Heart left ventricle (tissue), 16 donors: Measurements from ENCODE around the gene MNX1. TPM values are rescaled to one million over a fixed set of nuclear protein-coding genes. Genes with fewer than 3 reads are reported as not detected.

ENCODE experiments used
- ATAC-seq, 4 donors: fragments of 200-7000 bp; cut with Tn5 transposase; one replicate each; pipeline ENCODE4 v1.9.1; 2020 to 2022; ENCODE audit warnings: moderate library complexity in 4 of 4, mild to moderate bottlenecking in 3 of 4, moderate number of reproducible peaks in 1 of 4
- DNase-seq, 5 donors: peaks; one replicate each; pipeline ENCODE4 v3.0.0-alpha.2; 2020
- H3K27ac ChIP-seq, 12 donors: fragments of 200-600 bp; sonication (generic) in 4 of 12; one replicate each; pipeline versions ENCODE4 v1.5.0 to v1.8.0; 2016 to 2022; ENCODE audit warnings: mild to moderate bottlenecking in 2 of 12
- H3K27me3 ChIP-seq, 9 donors: fragments of 200-600 bp; sonication (generic) in 2 of 9; one replicate each; pipeline versions ENCODE4 v1.5.1 to v1.8.0; 2016 to 2022; ENCODE audit warnings: mild to moderate bottlenecking in 3 of 9
- H3K36me3 ChIP-seq, 9 donors: fragments of 200-600 bp; sonication (generic) in 2 of 9; one replicate each; pipeline versions ENCODE4 v1.5.0 to v1.8.0; 2018 to 2022; ENCODE audit warnings: mild to moderate bottlenecking in 2 of 9
- H3K4me1 ChIP-seq, 12 donors: fragments of 200-600 bp; sonication (generic) in 4 of 12; one replicate each; pipeline versions ENCODE4 v1.5.0 to v1.8.0; 2016 to 2022; ENCODE audit warnings: mild to moderate bottlenecking in 3 of 12
- H3K4me3 ChIP-seq, 12 donors: fragments of 200-600 bp; sonication (generic) in 4 of 12; one replicate each; pipeline versions ENCODE4 v1.5.0 to v1.8.0; 2017 to 2022; ENCODE audit warnings: mild to moderate bottlenecking in 9 of 12, moderate library complexity in 4 of 12
- H3K9me3 ChIP-seq, 12 donors: fragments of 200-600 bp; sonication (generic) in 4 of 12; one replicate each; pipeline versions ENCODE4 v1.5.0 to v1.8.0; 2016 to 2022; ENCODE audit warnings: mild to moderate bottlenecking in 1 of 12
- POLR2A ChIP-seq, 2 donors: fragments of 450-650 bp; IDR thresholded peaks; one replicate each; pipeline ENCODE4 v1.6.1; 2017; ENCODE audit warnings: antibody characterized with exemption in 2 of 2, mild to moderate bottlenecking in 2 of 2, moderate library complexity in 2 of 2
- WGBS, 4 donors: extraction: QIAGEN DNeasy Blood & Tissue Kit in 2 of 4; methylation state at CpG; one replicate each; pipeline versions ENCODE4 v1.1.5 to v1.1.7; 2013 to 2018; 5-methylcytosine and 5-hydroxymethylcytosine counted together
- intact Hi-C, 10 donors: fragments of 100-400 bp; cut with DNase I; formaldehyde crosslinking; loops; one replicate each; pipeline versions ENCODE4 v1.11.1 to v1.14.2; 2022
- polyA plus RNA-seq, 2 donors: library from polyadenylated mRNA; stranded (reverse); fragments of 200-250 nt; gene quantifications; one replicate each; pipeline ENCODE4 v1.2.3, GENCODE V29; 2013
- total RNA-seq, 9 donors: library from RNA; depleted of rRNA in 2 of 9; stranded (reverse); fragments of >200 nt in 2 of 9; fragmentation: NEBNext Ultra II Directional in 3 of 9; extraction: Animal tissue kit (Norgen Biotek cat#: 25700) in 3 of 9; gene quantifications; one replicate each; pipeline versions ENCODE4 v1.1.0 to v1.2.4, GENCODE V29; 2016 to 2023
- TF ChIP-seq, protein P1 (sequence below), 12 donors: fragments of 200-600 bp; sonication (generic) in 4 of 12; IDR thresholded peaks; one replicate each; pipeline versions ENCODE4 v1.5.0 to v1.8.0; 2018 to 2022; ENCODE audit warnings: antibody characterized with exemption in 12 of 12, mild to moderate bottlenecking in 5 of 12
- donor health status: ischemic (EF 13 %, LVEDD 7.1; RV severe dilation, severe dysfunction).
- donor health status: healthy with polysubstance abuse.
- donor health status: DM: no; HTN: yes; CAD: no.
- donor health status: DM: no; HTN: no; CAD: no.
- donor health status: ischemic (EF 25% LVEDD 6.9; RV normal size, moderate dysfunction).
- donor health status: ischemic (EF 25% LVEDD 5.7; RV mildly dilated, moderate dysfunction).
- donor health status: healthy.
- donor health status: DM: yes; HTN: yes; CAD: no.
- donor health status: ischemic (EF 35%, LVEDD 5.7; RV mildly dilated, moderate dysfunction).
- donor health status: nonischemic (EF 11% LVEDD 7.7; RV severe dilation, severe dysfunction).
- donor health status: DM: yes; HTN: yes; CAD: no.
- donor health status: PGD.
- donor health status: ischemic (EF 29% LVEDD 5.4; RV normal size, mild dysfunction).
- donor health status: nonischemic (EF 23%, LVEDD 6.1; RV moderate dilation, normal function).

Gene MNX1
- total and polyA plus RNA-seq, 11 donors = not detected

DNA sequence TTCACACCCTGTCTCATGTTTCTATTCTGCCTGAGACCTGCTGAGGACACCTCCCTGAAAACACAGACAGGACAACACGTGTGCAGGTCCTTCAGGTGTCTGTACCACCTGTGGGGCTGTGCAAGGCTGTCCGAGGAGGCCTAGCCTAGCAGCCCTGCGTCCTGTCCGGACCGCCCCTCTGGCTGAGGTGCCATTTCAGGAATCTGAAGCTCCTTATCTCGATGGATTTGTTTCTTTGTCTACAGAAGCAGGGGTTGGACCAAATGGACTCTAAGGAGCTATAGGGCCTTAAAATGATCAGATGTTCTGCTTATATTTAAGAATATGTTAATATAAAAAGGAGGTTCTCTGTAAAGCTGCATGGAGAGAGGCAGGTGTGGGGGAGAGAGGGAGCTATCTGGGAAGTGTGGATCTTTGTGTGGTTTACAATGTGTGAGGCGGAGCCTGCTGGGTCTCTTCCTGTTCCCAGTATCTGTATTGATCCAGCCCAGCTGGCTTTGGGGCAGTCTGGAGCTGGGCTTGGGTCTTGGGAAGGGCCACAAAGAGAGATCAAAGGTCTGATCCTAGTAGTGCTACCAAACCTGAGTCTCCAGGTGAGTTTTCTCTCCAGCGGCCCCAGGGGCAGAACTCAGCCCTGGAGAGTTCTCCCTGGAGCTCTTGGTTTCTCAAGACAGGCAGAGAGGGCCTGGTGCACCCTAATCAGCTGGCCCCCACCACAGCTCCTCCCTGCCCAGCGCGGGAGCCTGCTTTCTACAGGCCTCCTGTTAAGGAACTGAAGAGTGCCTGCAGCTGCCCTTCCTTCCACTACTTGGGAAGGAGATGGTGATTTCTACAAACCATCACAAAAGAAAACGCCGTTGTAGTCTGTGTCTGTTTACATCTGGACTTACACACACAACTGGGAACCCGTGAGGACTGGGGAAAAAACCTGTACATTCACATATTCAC, 3.4 kb upstream of the MNX1 start:
- intact Hi-C loops = no loop called here
- no peak for DNase-seq
- Histone ChIP-seq H3K4me1 (peaks cover 0 to 35% (median 6%) of the 10 kb centered on the region in 12 donors), H3K27me3 (peaks cover 50 to 97% (median 91%) of the 10 kb centered on the region in 9 donors), H3K9me3 (no peaks in the 10 kb centered on the region), H3K36me3 (no peaks in the 10 kb centered on the region), H3K4me3 (no peak overlapping the region), H3K27ac (no peak overlapping the region)
- ATAC-seq = no peak
- WGBS, 4 donors = 15 to 27% (median 17%) methylated on average over 13 of the region's 13 CpGs
- TF ChIP-seq POLR2A (IDR thresholded peaks at IDR 0.05) = no peak
- TF ChIP-seq, protein P1, sequence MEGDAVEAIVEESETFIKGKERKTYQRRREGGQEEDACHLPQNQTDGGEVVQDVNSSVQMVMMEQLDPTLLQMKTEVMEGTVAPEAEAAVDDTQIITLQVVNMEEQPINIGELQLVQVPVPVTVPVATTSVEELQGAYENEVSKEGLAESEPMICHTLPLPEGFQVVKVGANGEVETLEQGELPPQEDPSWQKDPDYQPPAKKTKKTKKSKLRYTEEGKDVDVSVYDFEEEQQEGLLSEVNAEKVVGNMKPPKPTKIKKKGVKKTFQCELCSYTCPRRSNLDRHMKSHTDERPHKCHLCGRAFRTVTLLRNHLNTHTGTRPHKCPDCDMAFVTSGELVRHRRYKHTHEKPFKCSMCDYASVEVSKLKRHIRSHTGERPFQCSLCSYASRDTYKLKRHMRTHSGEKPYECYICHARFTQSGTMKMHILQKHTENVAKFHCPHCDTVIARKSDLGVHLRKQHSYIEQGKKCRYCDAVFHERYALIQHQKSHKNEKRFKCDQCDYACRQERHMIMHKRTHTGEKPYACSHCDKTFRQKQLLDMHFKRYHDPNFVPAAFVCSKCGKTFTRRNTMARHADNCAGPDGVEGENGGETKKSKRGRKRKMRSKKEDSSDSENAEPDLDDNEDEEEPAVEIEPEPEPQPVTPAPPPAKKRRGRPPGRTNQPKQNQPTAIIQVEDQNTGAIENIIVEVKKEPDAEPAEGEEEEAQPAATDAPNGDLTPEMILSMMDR (IDR thresholded peaks at IDR 0.05) = no peak

DNA sequence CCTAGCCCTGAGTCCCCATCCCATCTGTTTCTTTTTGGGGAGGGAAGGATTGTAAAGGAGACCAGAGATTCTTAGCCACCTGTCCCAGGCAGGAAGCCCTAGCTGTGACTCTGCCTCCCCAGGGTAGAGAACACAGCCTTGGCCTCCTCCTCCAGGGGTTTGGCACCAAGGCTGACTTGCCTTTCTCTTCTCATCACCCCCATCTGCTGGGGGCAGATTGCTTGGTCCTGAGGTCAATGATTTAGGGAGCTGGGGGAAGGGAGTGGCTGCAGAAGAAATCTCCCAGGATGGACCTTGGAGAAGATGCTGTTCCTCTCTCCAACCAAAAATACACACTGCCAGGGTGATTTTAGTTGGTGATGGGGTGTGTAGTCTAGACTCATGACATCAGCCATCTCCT, 2.6 kb upstream of the MNX1 start:
- ATAC-seq (no peak), DNase-seq (no peak)
- intact Hi-C loops = no loop called here
- H3K4me3 ChIP-seq = no peak overlapping the region
- peaks cover 0 to 28% (median 6%) of the 10 kb centered on the region in 12 donors for H3K4me1 ChIP-seq
- no peak overlapping the region for H3K27ac ChIP-seq
- peaks cover 49 to 97% (median 91%) of the 10 kb centered on the region in 9 donors for H3K27me3 ChIP-seq
- TF ChIP-seq, protein P1 (IDR thresholded peaks at IDR 0.05) = no peak
- no peak for TF ChIP-seq POLR2A (IDR thresholded peaks at IDR 0.05)
- no peaks in the 10 kb centered on the region for H3K36me3 ChIP-seq
- H3K9me3 ChIP-seq = no peaks in the 10 kb centered on the region

DNA sequence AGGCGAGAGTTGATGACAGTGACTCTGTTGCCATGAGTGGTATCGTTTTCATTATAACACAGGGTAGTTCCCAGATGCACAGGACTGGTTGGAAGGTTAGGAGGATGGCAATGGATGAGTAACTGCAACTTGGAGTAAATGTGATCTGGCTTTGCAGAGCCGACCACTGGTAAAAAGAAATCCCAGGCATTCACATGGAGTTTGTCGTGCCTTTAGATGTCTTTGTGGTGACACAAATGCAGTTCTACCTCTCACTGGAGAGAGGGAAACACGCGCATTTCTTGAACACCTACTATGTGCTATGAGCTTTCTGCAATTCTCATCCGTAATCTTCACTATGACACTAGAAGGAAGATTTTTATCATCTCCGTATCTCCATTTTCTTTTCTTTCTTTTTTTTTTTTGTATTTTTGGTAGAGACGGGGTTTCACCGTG, 1.7 kb upstream of the MNX1 start:
- peaks cover 49 to 97% (median 91%) of the 10 kb centered on the region in 9 donors for H3K27me3 ChIP-seq
- ATAC-seq (no peak), DNase-seq (no peak)
- intact Hi-C loops = no loop called here
- no peak for TF ChIP-seq POLR2A (IDR thresholded peaks at IDR 0.05)
- TF ChIP-seq, protein P1 (IDR thresholded peaks at IDR 0.05) = no peak
- H3K9me3 ChIP-seq = no peaks in the 10 kb centered on the region
- no peak overlapping the region for H3K27ac ChIP-seq
- H3K4me1 ChIP-seq = peaks cover 0 to 21% (median 6%) of the 10 kb centered on the region in 12 donors
- no peak overlapping the region for H3K4me3 ChIP-seq
- WGBS, 4 donors = 8 to 12% (median 10%) methylated on average over 10 of the region's 10 CpGs
- no peaks in the 10 kb centered on the region for H3K36me3 ChIP-seq

DNA sequence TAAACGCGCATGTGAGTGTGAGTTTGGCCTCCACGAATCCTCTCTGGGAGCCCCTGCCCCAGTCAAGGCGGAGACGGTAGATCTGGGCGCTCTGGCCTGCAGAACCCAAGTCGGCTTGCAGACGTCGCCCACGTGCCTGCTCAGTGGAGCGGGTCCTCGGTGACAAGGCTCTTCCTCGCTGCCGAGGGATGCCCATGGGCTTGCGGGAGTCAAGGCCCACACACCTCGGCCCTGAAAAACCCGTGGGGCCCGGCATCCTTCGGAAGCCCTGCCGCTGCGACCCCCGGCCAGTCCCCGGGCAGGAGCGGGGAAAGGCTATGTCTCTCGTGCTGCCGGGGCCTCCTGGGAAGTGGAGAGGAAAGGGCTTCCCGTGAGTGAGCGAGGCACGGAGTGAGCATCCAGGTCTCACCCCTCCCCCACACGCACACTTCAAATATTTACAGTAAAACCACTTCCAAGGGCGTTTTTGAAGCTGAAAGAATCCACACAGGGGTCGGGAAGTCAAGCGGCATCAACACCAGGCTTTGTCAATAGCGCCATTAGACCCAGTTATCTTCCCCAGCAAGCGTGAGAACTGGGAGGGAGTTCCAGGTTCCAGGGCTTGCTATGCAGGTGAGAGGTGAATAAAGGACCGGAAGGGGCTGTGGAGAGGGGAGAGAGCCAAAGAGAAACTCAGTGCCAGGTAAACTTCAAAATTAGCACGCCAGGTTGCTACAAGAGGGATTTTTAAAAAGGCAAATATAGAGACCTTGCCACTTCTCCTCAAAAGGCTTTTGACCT, 1.1 kb upstream of the MNX1 start:
- H3K4me1 ChIP-seq = peaks cover 0 to 21% (median 6%) of the 10 kb centered on the region in 12 donors
- no peak for DNase-seq
- H3K4me3 ChIP-seq = peak overlapping the region in 6 of 12 donors; percentile 39 to 67 (median 52)
- no peak overlapping the region for H3K27ac ChIP-seq
- no peak for ATAC-seq
- peaks cover 50 to 97% (median 91%) of the 10 kb centered on the region in 9 donors for H3K27me3 ChIP-seq
- WGBS, 4 donors = 1 to 6% (median 2%) methylated on average over 14 to 37 of the region's 37 CpGs
- H3K9me3 ChIP-seq = no peaks in the 10 kb centered on the region
- intact Hi-C loops = no loop called here
- no peak for TF ChIP-seq POLR2A (IDR thresholded peaks at IDR 0.05)
- TF ChIP-seq, protein P1 (IDR thresholded peaks at IDR 0.05) = no peak
- H3K36me3 ChIP-seq = no peaks in the 10 kb centered on the region
